DND-41 (cell line): ENCODE data around the gene GPATCH3.
A peak's percentile ranks its signal among the peaks of the same experiment; 100 is the strongest.

Experiments used
- ATAC-seq: fragments of 200-7000 bp; cut with Tn5 transposase; 3 replicates; pipeline ENCODE4 v1.9.1; 2021; ENCODE audit warnings: low read depth; ENCODE audit not compliant: insufficient read depth
- DNase-seq: peaks from one replicate; pipeline ENCODE4 v3.0.0-alpha.2; 2020
- H2AFZ ChIP-seq: 2 replicates; pipeline ENCODE4 v1.6.0; 2012; ENCODE audit warnings: low read depth, low read length
- H3K27ac ChIP-seq: 2 replicates; pipeline ENCODE4 v1.5.1; 2012; ENCODE audit warnings: low read length, inconsistent platforms
- H3K27me3 ChIP-seq: fragments of 200-600 bp; sonication (generic); 2 replicates; pipeline ENCODE4 v1.6.0; 2012; ENCODE audit warnings: low read length, mild to moderate bottlenecking, inconsistent platforms; ENCODE audit not compliant: insufficient read depth, poor library complexity
- H3K36me3 ChIP-seq: 2 replicates; pipeline ENCODE4 v1.5.1; 2012; ENCODE audit warnings: low read length, inconsistent platforms; ENCODE audit not compliant: insufficient read depth
- H3K4me1 ChIP-seq: 2 replicates; pipeline ENCODE4 v1.5.1; 2012; ENCODE audit warnings: mild to moderate bottlenecking, low read length; ENCODE audit not compliant: insufficient read depth
- H3K4me2 ChIP-seq: 2 replicates; pipeline ENCODE4 v1.6.0; 2012; ENCODE audit warnings: mild to moderate bottlenecking, moderate library complexity, low read length, inconsistent platforms; ENCODE audit not compliant: insufficient read depth
- H3K4me3 ChIP-seq, 2 experiments: fragments of 200-600 bp in 1 of 2; shearing (Covaris generic) in 1 of 2; 2 replicates each; pipeline ENCODE4 v1.5.1; 2012 to 2016; ENCODE audit warnings: inconsistent platforms in 2 of 2, low read length in 2 of 2, mild to moderate bottlenecking in 2 of 2, low read depth in 1 of 2, moderate library complexity in 1 of 2
- H3K79me2 ChIP-seq: 2 replicates; pipeline ENCODE4 v1.6.0; 2012; ENCODE audit warnings: low read length, inconsistent platforms; ENCODE audit not compliant: insufficient read depth
- H3K9ac ChIP-seq: 2 replicates; pipeline ENCODE4 v1.6.0; 2012; ENCODE audit warnings: low read depth, mild to moderate bottlenecking, inconsistent platforms, low read length, moderate library complexity
- H3K9me3 ChIP-seq: 2 replicates; pipeline ENCODE4 v1.5.1; 2012; ENCODE audit warnings: low read length, moderate library complexity, mild to moderate bottlenecking, inconsistent platforms; ENCODE audit not compliant: insufficient read depth, severe bottlenecking
- H4K20me1 ChIP-seq: 2 replicates; pipeline ENCODE4 v1.6.0; 2012; ENCODE audit warnings: low read length; ENCODE audit not compliant: insufficient read depth
- CTCF ChIP-seq: IDR thresholded peaks from 2 replicates; pipeline ENCODE4 v1.5.1; 2012; ENCODE audit warnings: borderline replicate concordance, low read length, moderate library complexity, mild to moderate bottlenecking; ENCODE audit not compliant: poor library complexity, severe bottlenecking; ENCODE audit errors: extremely low read depth
- EZH2 ChIP-seq: IDR thresholded peaks from 3 replicates; pipeline ENCODE4 v1.6.1; 2012; ENCODE audit warnings: borderline replicate concordance, low read depth, mild to moderate bottlenecking, moderate library complexity, low read length, inconsistent platforms; ENCODE audit not compliant: severe bottlenecking

Gene GPATCH3

GRCh38 chr1:26907071-26907917 lies 7.0 kb upstream of the GPATCH3 start:
- TF ChIP-seq CTCF = no peak
- no peak for TF ChIP-seq EZH2
- DNase-seq (no peak), ATAC-seq (no peak)
- no peak overlapping the region for H2AFZ ChIP-seq
- no peak overlapping the region for H3K27ac ChIP-seq
- H3K9me3 ChIP-seq = no peaks in the 10 kb centered on the region
- no peak overlapping the region for H3K4me3 ChIP-seq
- H3K36me3 ChIP-seq = no peaks in the 10 kb centered on the region
- no peaks in the 10 kb centered on the region for H3K4me1 ChIP-seq
- no peak overlapping the region for H3K4me2 ChIP-seq
- no peaks in the 10 kb centered on the region for H4K20me1 ChIP-seq
- H3K9ac ChIP-seq = no peak overlapping the region
- no peaks in the 10 kb centered on the region for H3K27me3 ChIP-seq
- no peaks in the 10 kb centered on the region for H3K79me2 ChIP-seq

- DNase-seq = no peak
- peaks cover 40% of the 10 kb centered on the region for H3K79me2 ChIP-seq
- no peaks in the 10 kb centered on the region for H4K20me1 ChIP-seq
- peak overlapping the region; percentile 84 for H3K9ac ChIP-seq
- no peak for ATAC-seq
- peaks cover 25% of the 10 kb centered on the region for H3K36me3 ChIP-seq
- no peak for TF ChIP-seq CTCF
- TF ChIP-seq EZH2 = no peak
- H3K27me3 ChIP-seq = no peaks in the 10 kb centered on the region
- H3K4me2 ChIP-seq = peak overlapping the region; percentile 82
- H2AFZ ChIP-seq = peak overlapping the region; percentile 98
- H3K27ac ChIP-seq = peak overlapping the region; percentile 81
- H3K9me3 ChIP-seq = no peaks in the 10 kb centered on the region
- peak overlapping the region; percentile 96 for H3K4me3 ChIP-seq
- H3K4me1 ChIP-seq = peaks cover 31% of the 10 kb centered on the region
These were observed 696 bp upstream of the GPATCH3 start for GRCh38 chr1:26900815-26901511.

- TF ChIP-seq EZH2 = no peak
- TF ChIP-seq CTCF = no peak
- no peak overlapping the region for H2AFZ ChIP-seq
- no peak overlapping the region for H3K4me2 ChIP-seq
- H3K79me2 ChIP-seq = peaks cover 53% of the 10 kb centered on the region
- no peaks in the 10 kb centered on the region for H3K27me3 ChIP-seq
- peaks cover 31% of the 10 kb centered on the region for H3K4me1 ChIP-seq
- H3K4me3 ChIP-seq = no peak overlapping the region
- H3K27ac ChIP-seq = no peak overlapping the region
- H3K9ac ChIP-seq = no peak overlapping the region
- DNase-seq = no peak
- H4K20me1 ChIP-seq = no peaks in the 10 kb centered on the region
- H3K9me3 ChIP-seq = no peaks in the 10 kb centered on the region
- ATAC-seq = no peak
- peaks cover 56% of the 10 kb centered on the region for H3K36me3 ChIP-seq
These were observed 2.9 kb downstream of the GPATCH3 start for GRCh38 chr1:26897351-26897750.
